Body of pancreas (tissue), 4 donors: ENCODE measurements around the gene WDR75. TPM values are rescaled to one million over a fixed set of nuclear protein-coding genes. Genes with fewer than 3 reads are reported as not detected.

ENCODE experiments used
- ATAC-seq: fragments of 150-250 bp; one replicate; pipeline ENCODE4 v1.9.1; 2016
- DNase-seq, 4 donors: peaks; one replicate each; pipeline ENCODE4 v3.0.0-alpha.2; 2019
- H3K27ac ChIP-seq, 4 donors: fragments of 200-600 bp; sonication (generic); 1 replicate in 3 of 4; 2 replicates in 1 of 4; pipeline versions ENCODE4 v1.5.1 to v1.6.1; 2016 to 2019; ENCODE audit warnings: mild to moderate bottlenecking in 1 of 4, mixed read lengths in 1 of 4, moderate library complexity in 1 of 4
- H3K27me3 ChIP-seq, 2 donors: fragments of 200-600 bp; sonication (generic); one replicate each; pipeline ENCODE4 v1.6.0; 2016; ENCODE audit warnings: mild to moderate bottlenecking in 1 of 2
- H3K36me3 ChIP-seq, 2 donors: fragments of 200-600 bp; sonication (generic); replicated peaks in 1 of 2; 2 replicates each; pipeline ENCODE4 v1.5.1; 2016; ENCODE audit warnings: low read depth in 2 of 2; ENCODE audit not compliant: insufficient read depth in 1 of 2
- H3K4me1 ChIP-seq: fragments of 200-600 bp; sonication (generic); one replicate; pipeline ENCODE4 v1.6.0; 2016
- H3K4me3 ChIP-seq, 2 donors: fragments of 200-600 bp; sonication (generic); 1 replicate in 1 of 2; 2 replicates in 1 of 2; pipeline ENCODE4 v1.5.1; 2016 to 2019
- H3K9me3 ChIP-seq, 3 donors: fragments of 200-600 bp; sonication (generic); 1 replicate in 2 of 3; 2 replicates in 1 of 3; pipeline ENCODE4 v1.5.1; 2016
- POLR2A ChIP-seq, 3 donors: fragments of 450-650 bp; IDR thresholded peaks; one replicate each; pipeline ENCODE4 v1.6.1; 2016; ENCODE audit warnings: antibody characterized with exemption in 3 of 3, mild to moderate bottlenecking in 2 of 3
- WGBS, 2 donors: methylation state at CpG; one replicate each; pipeline ENCODE4 v1.1.5; 2017; 5-methylcytosine and 5-hydroxymethylcytosine counted together
- intact Hi-C: fragments of 100-400 bp; cut with DNase I; formaldehyde crosslinking; loops from one replicate; pipeline ENCODE4 v1.15.1; 2023
- total RNA-seq, 2 donors: library from RNA; depleted of rRNA; stranded (reverse); fragments of >200 nt; gene quantifications; one replicate each; pipeline ENCODE4 v1.1.0, GENCODE V29; 2016
- TF ChIP-seq, protein P1 (sequence below), 7 experiments: fragments of 450-650 bp in 4 of 7; fragments of 200-600 bp in 3 of 7; sonication (generic) in 3 of 7; IDR thresholded peaks; one replicate each; pipeline ENCODE4 v1.5.1; 2016 to 2019; ENCODE audit warnings: antibody characterized with exemption in 7 of 7

Gene WDR75
- total RNA-seq, 2 donors from 2014 or later, result 14.2 to 26.2 TPM

DNA sequence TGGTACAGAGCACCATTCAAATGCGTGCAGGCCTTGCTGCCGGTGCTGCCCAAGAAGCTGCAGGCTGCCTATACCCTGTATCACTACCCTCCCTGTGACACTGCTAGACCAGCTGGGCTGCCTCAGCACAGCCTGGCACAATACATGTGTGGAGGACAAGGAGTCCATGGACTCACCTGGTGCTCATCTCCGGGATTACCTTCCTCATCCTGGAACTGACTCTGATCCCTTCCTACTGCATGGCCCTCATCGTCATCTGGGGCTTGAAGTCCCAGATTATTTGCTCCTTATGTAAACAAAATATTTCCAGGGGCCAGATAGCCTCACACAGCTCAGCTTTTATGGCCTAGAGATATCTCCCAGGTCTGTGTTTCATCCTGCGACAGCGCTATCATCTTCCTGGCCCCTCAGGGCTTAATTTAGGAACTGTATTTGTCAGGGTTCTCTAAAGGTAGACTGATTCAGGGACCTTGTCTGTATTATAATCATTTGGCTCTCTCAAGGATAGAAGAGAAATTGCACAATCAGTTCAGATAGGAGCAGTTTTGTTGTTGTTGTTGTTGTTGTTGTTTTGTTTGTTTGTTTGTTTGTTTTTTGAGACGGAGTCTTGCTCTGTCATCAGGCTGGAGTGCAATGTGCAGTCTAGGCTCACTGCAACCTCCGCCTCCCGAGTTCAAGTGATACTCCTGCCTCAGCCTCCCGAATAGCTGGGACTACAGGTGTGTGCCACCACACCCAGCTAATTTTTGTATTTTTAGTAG, 42.9 kb downstream of the WDR75 start:
- Histone ChIP-seq H3K27ac (no peak overlapping the region), H3K4me1 (no peaks in the 10 kb centered on the region), H3K9me3 (no peaks in the 10 kb centered on the region), H3K36me3 (no peaks in the 10 kb centered on the region), H3K27me3 (no peaks in the 10 kb centered on the region), H3K4me3 (no peak overlapping the region)
- intact Hi-C loops, result no loop called here
- ATAC-seq (no peak), DNase-seq (no peak)
- WGBS, 2 donors, result 79 to 86% methylated on average over 10 of the region's 10 CpGs
- TF ChIP-seq POLR2A (IDR thresholded peaks at IDR 0.05), result no peak
- TF ChIP-seq, protein P1, sequence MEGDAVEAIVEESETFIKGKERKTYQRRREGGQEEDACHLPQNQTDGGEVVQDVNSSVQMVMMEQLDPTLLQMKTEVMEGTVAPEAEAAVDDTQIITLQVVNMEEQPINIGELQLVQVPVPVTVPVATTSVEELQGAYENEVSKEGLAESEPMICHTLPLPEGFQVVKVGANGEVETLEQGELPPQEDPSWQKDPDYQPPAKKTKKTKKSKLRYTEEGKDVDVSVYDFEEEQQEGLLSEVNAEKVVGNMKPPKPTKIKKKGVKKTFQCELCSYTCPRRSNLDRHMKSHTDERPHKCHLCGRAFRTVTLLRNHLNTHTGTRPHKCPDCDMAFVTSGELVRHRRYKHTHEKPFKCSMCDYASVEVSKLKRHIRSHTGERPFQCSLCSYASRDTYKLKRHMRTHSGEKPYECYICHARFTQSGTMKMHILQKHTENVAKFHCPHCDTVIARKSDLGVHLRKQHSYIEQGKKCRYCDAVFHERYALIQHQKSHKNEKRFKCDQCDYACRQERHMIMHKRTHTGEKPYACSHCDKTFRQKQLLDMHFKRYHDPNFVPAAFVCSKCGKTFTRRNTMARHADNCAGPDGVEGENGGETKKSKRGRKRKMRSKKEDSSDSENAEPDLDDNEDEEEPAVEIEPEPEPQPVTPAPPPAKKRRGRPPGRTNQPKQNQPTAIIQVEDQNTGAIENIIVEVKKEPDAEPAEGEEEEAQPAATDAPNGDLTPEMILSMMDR (IDR thresholded peaks at IDR 0.05), result no peak

DNA sequence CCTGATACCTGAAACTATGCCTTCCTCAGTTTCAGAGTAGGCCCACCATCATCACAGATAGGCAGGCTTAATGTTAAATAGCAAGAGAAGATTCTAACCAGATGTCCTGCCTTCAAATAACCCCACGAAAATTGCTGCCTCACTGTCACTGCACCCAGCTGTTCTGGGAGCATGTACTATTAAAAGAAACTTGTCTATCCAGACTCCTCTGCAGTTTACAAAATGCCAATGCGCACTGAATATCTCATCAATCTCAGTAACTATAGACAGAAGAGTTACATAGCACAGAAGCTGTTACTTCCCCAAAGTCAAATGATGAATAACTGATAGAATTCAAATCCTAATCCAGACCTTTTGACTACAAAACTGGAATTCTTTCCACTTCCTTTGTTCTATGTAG, 43.9 kb downstream of the WDR75 start:
- ATAC-seq, result no peak
- no peak for DNase-seq
- Histone ChIP-seq H3K36me3 (no peaks in the 10 kb centered on the region), H3K27me3 (no peaks in the 10 kb centered on the region), H3K9me3 (no peaks in the 10 kb centered on the region), H3K4me3 (no peak overlapping the region), H3K4me1 (no peaks in the 10 kb centered on the region), H3K27ac (no peak overlapping the region)
- 52 to 87% methylated on average over 2 of the region's 2 CpGs for WGBS, 2 donors
- no peak for TF ChIP-seq POLR2A (IDR thresholded peaks at IDR 0.05)
- intact Hi-C loops, result no loop called here

DNA sequence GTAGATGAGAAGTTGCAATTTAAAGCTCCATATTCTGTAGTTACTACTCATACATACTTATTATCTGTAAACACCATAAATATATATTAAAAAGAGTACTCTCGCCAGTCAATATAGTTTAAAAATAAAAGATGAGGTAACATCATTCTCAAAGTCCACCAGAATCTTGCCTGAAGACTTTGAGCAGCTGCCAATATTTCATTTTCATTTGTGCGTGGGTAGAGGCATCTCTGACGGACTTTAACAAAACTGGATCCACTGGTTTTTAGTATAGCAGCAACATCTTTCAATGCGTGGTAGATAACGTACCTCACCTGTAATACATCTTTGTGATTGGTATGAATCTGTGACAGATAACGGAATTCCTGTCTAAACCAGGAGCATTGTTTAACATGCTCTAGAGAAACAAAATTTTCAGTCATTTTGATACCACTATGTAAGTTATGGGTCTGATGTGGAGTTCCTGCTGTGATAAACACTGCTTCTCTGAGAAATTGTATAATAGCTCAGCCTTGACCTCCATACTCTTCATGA, 45.0 kb downstream of the WDR75 start:
- no peak for TF ChIP-seq POLR2A (IDR thresholded peaks at IDR 0.05)
- TF ChIP-seq, protein P1 (IDR thresholded peaks at IDR 0.05), result no peak
- WGBS, 2 donors, result 20 to 27% methylated on average over 6 of the region's 6 CpGs
- intact Hi-C loops, result no loop called here

DNA sequence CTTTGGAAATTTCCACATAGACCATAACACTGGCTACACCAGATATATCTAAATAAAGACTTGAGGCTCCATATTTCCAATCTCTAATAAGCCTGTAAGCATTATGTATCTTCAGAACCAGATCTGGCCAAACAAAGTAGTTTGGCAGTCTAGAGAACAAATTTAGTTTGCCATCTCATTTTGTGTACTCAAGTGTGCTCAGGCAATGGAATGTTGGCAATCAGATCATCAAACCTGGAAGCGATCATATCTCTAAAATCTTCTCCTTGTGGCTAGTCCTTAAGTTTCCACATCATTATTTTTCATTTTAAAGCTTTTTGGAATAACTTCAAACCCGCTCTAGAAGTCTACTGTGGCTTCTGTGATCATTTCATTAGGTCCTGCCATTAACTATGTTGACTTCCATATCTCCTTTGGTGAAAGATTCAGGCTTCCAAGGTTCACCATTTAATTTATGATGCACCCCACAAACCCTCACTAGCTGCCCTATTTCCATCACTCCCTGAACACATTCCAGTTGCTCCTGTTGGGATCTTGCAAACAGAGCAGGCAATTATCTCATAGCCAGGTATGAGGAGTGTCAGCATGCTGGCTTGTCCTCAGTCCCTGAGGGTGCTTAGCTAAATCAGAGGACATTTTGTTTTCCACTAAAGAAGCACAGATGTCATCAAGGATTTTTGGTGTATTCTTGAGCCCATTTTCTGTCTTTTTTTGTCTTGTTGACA, 46.2 kb downstream of the WDR75 start:
- ATAC-seq, result no peak
- intact Hi-C loops, result no loop called here
- 74 to 85% methylated on average over 2 of the region's 2 CpGs for WGBS, 2 donors

More for the DNA sequence above, 45.0 kb downstream of the WDR75 start:
- ATAC-seq (no peak), DNase-seq (no peak)
- Histone ChIP-seq H3K27ac (no peak overlapping the region), H3K4me1 (no peaks in the 10 kb centered on the region), H3K4me3 (no peak overlapping the region), H3K36me3 (no peaks in the 10 kb centered on the region), H3K27me3 (no peaks in the 10 kb centered on the region), H3K9me3 (no peaks in the 10 kb centered on the region)

DNA sequence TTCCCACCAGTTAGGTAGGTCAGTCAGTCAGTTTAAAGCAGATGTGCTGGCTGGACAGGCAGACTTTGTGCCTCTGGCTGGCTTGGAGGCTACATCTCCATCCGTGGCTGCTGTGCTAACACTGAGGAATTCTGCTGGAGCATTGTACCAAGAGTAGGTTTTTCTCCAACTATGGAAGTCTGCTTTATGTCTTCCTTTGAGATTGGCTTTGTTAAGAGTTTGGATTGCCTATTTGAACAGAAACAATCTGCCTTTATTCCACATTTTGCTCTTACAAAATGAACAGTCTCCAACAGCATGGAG, 46.7 kb downstream of the WDR75 start:
- no peaks in the 10 kb centered on the region for H3K27me3 ChIP-seq
- no peak overlapping the region for H3K27ac ChIP-seq
- no peak overlapping the region for H3K4me3 ChIP-seq
- TF ChIP-seq, protein P1 (IDR thresholded peaks at IDR 0.05), result no peak
- TF ChIP-seq POLR2A (IDR thresholded peaks at IDR 0.05), result no peak
- intact Hi-C loops, result no loop called here
- no peaks in the 10 kb centered on the region for H3K36me3 ChIP-seq
- no peak for DNase-seq
- no peak for ATAC-seq
- no peaks in the 10 kb centered on the region for H3K4me1 ChIP-seq
- no peaks in the 10 kb centered on the region for H3K9me3 ChIP-seq
- WGBS, 2 donors, result 47 to 69% methylated on average over 1 of the region's 1 CpG

More for the DNA sequence above, 46.2 kb downstream of the WDR75 start:
- H3K27ac ChIP-seq, result no peak overlapping the region
- no peak for TF ChIP-seq POLR2A (IDR thresholded peaks at IDR 0.05)
- TF ChIP-seq, protein P1 (IDR thresholded peaks at IDR 0.05), result no peak
- H3K4me3 ChIP-seq, result no peak overlapping the region
- no peaks in the 10 kb centered on the region for H3K4me1 ChIP-seq
- no peak for DNase-seq
- H3K36me3 ChIP-seq, result no peaks in the 10 kb centered on the region
- H3K27me3 ChIP-seq, result no peaks in the 10 kb centered on the region
- H3K9me3 ChIP-seq, result no peaks in the 10 kb centered on the region
